Stimulated activated CD8-positive, alpha-beta memory T cell treated with anti-CD3 and anti-CD28 coated beads, Interleukin-2, amount 100 ng/mL, for 1 hour (primary cell): Measurements from ENCODE around the gene GBE1.

ENCODE experiments used
- DNase-seq, 2 donors: peaks; one replicate each; pipeline ENCODE4 v3.0.0-alpha.2; 2020; ENCODE audit warnings: low read depth in 2 of 2

The GBE1 gene

GRCh38 chr3:81699536-81700320 lies 61.7 kb downstream of the GBE1 start:
- no peak for DNase-seq

- DNase-seq, result no peak
Observed at GRCh38 chr3:81696090-81696489, 65.4 kb downstream of the GBE1 start.

GRCh38 chr3:81695302-81695701 lies 66.1 kb downstream of the GBE1 start:
- DNase-seq, result no peak

GRCh38 chr3:81694662-81695061 lies 66.8 kb downstream of the GBE1 start:
- no peak for DNase-seq

- DNase-seq, result no peak
Observed at GRCh38 chr3:81692766-81693165, 68.7 kb downstream of the GBE1 start.

- no peak for DNase-seq
Observed at GRCh38 chr3:81689617-81690016, 71.8 kb downstream of the GBE1 start.

- no peak for DNase-seq
Observed at GRCh38 chr3:81684751-81685395, 76.6 kb downstream of the GBE1 start.

- no peak for DNase-seq
Observed at GRCh38 chr3:81676706-81677456, 84.6 kb downstream of the GBE1 start.

- DNase-seq, result no peak
Observed at GRCh38 chr3:81674690-81675089, 86.8 kb downstream of the GBE1 start.

GRCh38 chr3:81668283-81668682 lies 93.2 kb downstream of the GBE1 start:
- DNase-seq, result no peak

- no peak for DNase-seq
Observed at GRCh38 chr3:81666502-81667121, 94.8 kb downstream of the GBE1 start.

GRCh38 chr3:81663114-81663513 lies 98.3 kb downstream of the GBE1 start:
- DNase-seq, result no peak

- no peak for DNase-seq
Observed at GRCh38 chr3:81660036-81660435, 101.4 kb downstream of the GBE1 start.

GRCh38 chr3:81658322-81658997 lies 103.0 kb downstream of the GBE1 start:
- DNase-seq, result no peak

GRCh38 chr3:81651139-81651538 lies 110.3 kb downstream of the GBE1 start:
- no peak for DNase-seq

GRCh38 chr3:81650187-81650586 lies 111.3 kb downstream of the GBE1 start:
- no peak for DNase-seq

GRCh38 chr3:81645248-81645647 lies 116.2 kb downstream of the GBE1 start:
- no peak for DNase-seq

- no peak for DNase-seq
Observed at GRCh38 chr3:81643721-81644120, 117.7 kb downstream of the GBE1 start.

GRCh38 chr3:81638480-81638879 lies 123.0 kb downstream of the GBE1 start:
- DNase-seq, result no peak

- no peak for DNase-seq
Observed at GRCh38 chr3:81632659-81633058, 128.8 kb downstream of the GBE1 start.

GRCh38 chr3:81624756-81625155 lies 136.7 kb downstream of the GBE1 start:
- no peak for DNase-seq

GRCh38 chr3:81622395-81622794 lies 139.1 kb downstream of the GBE1 start:
- no peak for DNase-seq
